Stimulated activated CD8-positive, alpha-beta memory T cell treated with anti-CD3 and anti-CD28 coated beads, Interleukin-15, amount 100 ng/mL, for 48 hours (primary cell): ENCODE measurements around the gene KIRREL3.
A peak's percentile ranks its signal among the peaks of the same experiment; 100 is the strongest.

ENCODE experiments used
- DNase-seq, 2 donors: peaks; one replicate each; pipeline ENCODE4 v3.0.0-alpha.2; 2020; ENCODE audit warnings: low read depth in 2 of 2

The KIRREL3 gene

GRCh38 chr11:126997196-126997595 is 3.4 kb downstream of the KIRREL3 start:
- no peak for DNase-seq

GRCh38 chr11:126996036-126996804 is 4.3 kb downstream of the KIRREL3 start:
- DNase-seq: no peak

- DNase-seq: no peak
These were observed 7.0 kb downstream of the KIRREL3 start for GRCh38 chr11:126993599-126993998.

GRCh38 chr11:126992804-126993111 is 7.8 kb downstream of the KIRREL3 start:
- no peak for DNase-seq

GRCh38 chr11:126992065-126992803 is 8.3 kb downstream of the KIRREL3 start:
- DNase-seq: no peak

GRCh38 chr11:126991596-126991995 is 9.0 kb downstream of the KIRREL3 start:
- DNase-seq: no peak

- DNase-seq: no peak
These were observed 9.7 kb downstream of the KIRREL3 start for GRCh38 chr11:126990716-126991480.

- peak; percentile 16 to 33 for DNase-seq
These were observed 10.4 kb downstream of the KIRREL3 start for GRCh38 chr11:126989942-126990715.

- DNase-seq: no peak
These were observed 11.9 kb downstream of the KIRREL3 start for GRCh38 chr11:126988655-126989054.

- DNase-seq: no peak
These were observed 18.9 kb downstream of the KIRREL3 start for GRCh38 chr11:126981635-126982034.

- DNase-seq: no peak
These were observed 21.7 kb downstream of the KIRREL3 start for GRCh38 chr11:126978911-126979310.

- no peak for DNase-seq
These were observed 22.4 kb downstream of the KIRREL3 start for GRCh38 chr11:126978165-126978564.

- DNase-seq: no peak
These were observed 27.5 kb downstream of the KIRREL3 start for GRCh38 chr11:126973051-126973450.

- DNase-seq: no peak
These were observed 29.3 kb downstream of the KIRREL3 start for GRCh38 chr11:126971305-126971704.

GRCh38 chr11:126969865-126970479 is 30.6 kb downstream of the KIRREL3 start:
- no peak for DNase-seq

GRCh38 chr11:126968915-126969314 is 31.7 kb downstream of the KIRREL3 start:
- no peak for DNase-seq

GRCh38 chr11:126965331-126965730 is 35.2 kb downstream of the KIRREL3 start:
- DNase-seq: no peak

- no peak for DNase-seq
These were observed 36.8 kb downstream of the KIRREL3 start for GRCh38 chr11:126963603-126964363.

- DNase-seq: no peak
These were observed 37.5 kb downstream of the KIRREL3 start for GRCh38 chr11:126963115-126963514.

- DNase-seq: no peak
These were observed 40.9 kb downstream of the KIRREL3 start for GRCh38 chr11:126959700-126960099.

GRCh38 chr11:126956635-126957034 is 43.9 kb downstream of the KIRREL3 start:
- DNase-seq: no peak
